Measurements from ENCODE around the gene RNFT2.

GRCh38 chr12:116691205-116691604, 46.9 kb upstream of the RNFT2 start:
- no peak for TF ChIP-seq CTCF (IDR thresholded peaks at IDR 0.05)
- no peak for TF ChIP-seq POLR2AphosphoS5 (IDR thresholded peaks at IDR 0.05)
- TF ChIP-seq POLR2A (IDR thresholded peaks at IDR 0.05): no peak
